ENCODE data around the gene XRCC5. TPM values are rescaled to one million over a fixed set of nuclear protein-coding genes. Genes with fewer than 3 reads are reported as not detected.
A peak's percentile ranks its signal among the peaks of the same experiment; 100 is the strongest.

The XRCC5 gene
- total and polyA plus RNA-seq, 10 of the 15 experiments (the other 5 are each of a cell fraction or from before 2014, with no cell fraction given), result 259 to 815 (median 530) TPM

- no peak for TF ChIP-seq EZH2 (IDR thresholded peaks at IDR 0.05; ENCODE audit: borderline replicate concordance, control insufficient read depth, low read depth, low read length)
- TF ChIP-seq GABPA (IDR thresholded peaks at IDR 0.05; ENCODE audit: low read depth), result no peak
- no peak for TF ChIP-seq RFX5 (IDR thresholded peaks at IDR 0.05; ENCODE audit: low read depth, low read length)
- TF ChIP-seq NBN (IDR thresholded peaks at IDR 0.05), result no peak
- no peak for TF ChIP-seq HCFC1 (IDR thresholded peaks at IDR 0.05; ENCODE audit: low read length)
- TF ChIP-seq POLR2A (IDR thresholded peaks at IDR 0.05; ENCODE audit: low read depth, low read length), result no peak
- TF ChIP-seq HSF1 (IDR thresholded peaks at IDR 0.05; ENCODE audit: low read depth, low read length), result no peak
- TF ChIP-seq CHD1 (IDR thresholded peaks at IDR 0.05; ENCODE audit: low read depth, low read length), result 0 out of 2 replicates have a peak, but pooled peaks have one; percentile 72
- TF ChIP-seq BCL11A (IDR thresholded peaks at IDR 0.05; ENCODE audit: low read depth, low read length), result no peak
- no peak for TF ChIP-seq ELK1 (IDR thresholded peaks at IDR 0.05; ENCODE audit: low read depth, low read length)
- TF ChIP-seq EED (IDR thresholded peaks at IDR 0.05; ENCODE audit: low read depth), result no peak
- TF ChIP-seq BCLAF1 (IDR thresholded peaks at IDR 0.05), result no peak
- no peak for TF ChIP-seq ESRRA (IDR thresholded peaks at IDR 0.05; ENCODE audit: low read length)
- TF ChIP-seq WRNIP1 (IDR thresholded peaks at IDR 0.05; ENCODE audit: borderline replicate concordance, low read depth, low read length), result 0 out of 2 replicates have a peak, but pooled peaks have one; percentile 37
- TF ChIP-seq ZBTB4 (CRISPR knock-in tag; IDR thresholded peaks at IDR 0.05), result no peak
- no peak for TF ChIP-seq E4F1 (IDR thresholded peaks at IDR 0.05; ENCODE audit: borderline replicate concordance, partially characterized antibody)
- no peak for TF ChIP-seq CREM (IDR thresholded peaks at IDR 0.05; ENCODE audit: low read depth)
- TF ChIP-seq IRF5 (IDR thresholded peaks at IDR 0.05; ENCODE audit: borderline replicate concordance), result no peak
Observed at GRCh38 chr2:216109962-216110614, 940 bp downstream of the XRCC5 start (continued).

Measured in GM12878 (cell line).